LNCAP (cell line): Measurements from ENCODE around the gene ZBTB37.

Experiments used
- TF ChIP-seq, protein P1 (sequence below): fragments of 450-650 bp; IDR thresholded peaks from 2 replicates; pipeline ENCODE4 v1.5.1; 2017; ENCODE audit warnings: mild to moderate bottlenecking

ZBTB37 gene

DNA sequence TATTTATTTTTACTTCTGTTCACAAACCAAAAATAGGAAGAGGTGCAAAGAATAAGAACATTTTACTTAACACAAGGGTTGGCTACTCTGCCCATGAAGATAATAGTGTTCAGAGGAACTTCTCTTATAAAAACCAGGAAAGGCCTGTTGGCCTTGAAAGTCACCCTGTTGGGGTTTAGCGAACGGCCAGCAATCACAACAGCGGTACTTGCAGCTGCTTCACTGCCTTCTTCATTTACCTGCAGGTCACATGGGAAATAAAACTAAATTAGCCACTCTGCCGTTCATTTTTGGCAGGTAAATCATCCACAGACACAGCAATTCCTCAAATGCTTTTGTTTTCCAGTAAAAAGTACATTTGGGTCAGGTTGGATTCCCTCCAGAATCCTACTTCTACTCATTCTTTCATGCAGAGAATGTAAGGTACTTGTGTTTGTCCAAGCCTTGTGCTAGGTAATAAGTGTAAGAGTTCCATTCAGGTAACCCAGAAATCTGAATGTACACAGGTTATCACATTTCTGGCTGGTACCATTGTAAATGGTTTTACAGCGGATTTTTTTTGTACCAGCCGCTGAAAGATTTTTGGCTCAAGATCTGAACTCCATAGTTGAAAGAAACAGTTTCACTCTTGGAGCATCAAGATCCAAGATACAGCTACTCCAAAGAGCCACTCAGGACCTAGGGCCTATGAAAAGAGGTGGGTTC, 35.8 kb downstream of the ZBTB37 start:
- TF ChIP-seq, protein P1, sequence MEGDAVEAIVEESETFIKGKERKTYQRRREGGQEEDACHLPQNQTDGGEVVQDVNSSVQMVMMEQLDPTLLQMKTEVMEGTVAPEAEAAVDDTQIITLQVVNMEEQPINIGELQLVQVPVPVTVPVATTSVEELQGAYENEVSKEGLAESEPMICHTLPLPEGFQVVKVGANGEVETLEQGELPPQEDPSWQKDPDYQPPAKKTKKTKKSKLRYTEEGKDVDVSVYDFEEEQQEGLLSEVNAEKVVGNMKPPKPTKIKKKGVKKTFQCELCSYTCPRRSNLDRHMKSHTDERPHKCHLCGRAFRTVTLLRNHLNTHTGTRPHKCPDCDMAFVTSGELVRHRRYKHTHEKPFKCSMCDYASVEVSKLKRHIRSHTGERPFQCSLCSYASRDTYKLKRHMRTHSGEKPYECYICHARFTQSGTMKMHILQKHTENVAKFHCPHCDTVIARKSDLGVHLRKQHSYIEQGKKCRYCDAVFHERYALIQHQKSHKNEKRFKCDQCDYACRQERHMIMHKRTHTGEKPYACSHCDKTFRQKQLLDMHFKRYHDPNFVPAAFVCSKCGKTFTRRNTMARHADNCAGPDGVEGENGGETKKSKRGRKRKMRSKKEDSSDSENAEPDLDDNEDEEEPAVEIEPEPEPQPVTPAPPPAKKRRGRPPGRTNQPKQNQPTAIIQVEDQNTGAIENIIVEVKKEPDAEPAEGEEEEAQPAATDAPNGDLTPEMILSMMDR = no peak

DNA sequence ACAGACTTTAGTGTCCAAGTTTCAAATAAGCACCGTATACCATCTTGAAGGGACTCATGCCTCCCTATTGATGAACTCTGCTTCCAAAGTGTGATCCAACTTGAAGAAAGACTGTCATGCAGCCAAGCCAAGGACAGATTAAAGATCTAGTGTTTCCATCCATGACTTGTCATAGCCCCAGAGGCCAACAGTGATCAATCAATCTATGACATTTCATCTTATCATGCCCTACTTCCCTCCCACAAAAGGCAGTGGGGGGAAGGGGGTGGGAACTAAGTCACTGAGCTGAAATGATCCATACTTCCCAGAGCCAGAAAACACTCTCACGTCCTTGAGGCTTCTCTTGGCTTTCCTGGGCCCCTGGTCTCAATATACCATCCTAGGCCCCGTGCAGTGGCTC, 44.9 kb downstream of the ZBTB37 start:
- TF ChIP-seq, protein P1 = no peak

DNA sequence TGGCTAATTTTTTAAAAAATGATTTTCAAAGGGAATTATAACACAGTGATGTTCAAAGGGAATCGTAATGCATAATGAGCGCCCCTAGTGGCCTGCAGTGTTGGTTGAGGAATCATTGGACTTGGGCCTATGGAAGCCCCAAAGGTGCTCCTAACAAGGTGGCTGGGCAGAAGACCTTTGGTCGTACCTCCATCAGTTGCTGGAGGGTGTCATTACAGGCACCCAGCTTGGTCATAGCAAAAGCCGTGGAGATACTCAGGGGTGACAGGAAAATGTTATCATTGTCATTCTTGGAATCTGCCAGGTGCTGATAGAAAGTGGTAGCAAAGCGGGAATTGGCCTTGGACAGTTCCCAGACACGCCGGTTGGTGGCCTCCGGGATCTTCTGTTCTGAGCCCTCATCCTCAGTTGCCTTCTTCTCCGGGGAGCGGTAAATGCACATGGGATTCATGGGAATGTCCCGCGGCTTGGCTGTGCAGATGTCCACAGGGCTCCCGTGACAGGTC, 46.2 kb downstream of the ZBTB37 start:
- TF ChIP-seq, protein P1 = peak; percentile 79

- TF ChIP-seq, protein P1 = no peak
These were observed 47.4 kb downstream of the ZBTB37 start for GRCh38 chr1:173915596-173915995.

DNA sequence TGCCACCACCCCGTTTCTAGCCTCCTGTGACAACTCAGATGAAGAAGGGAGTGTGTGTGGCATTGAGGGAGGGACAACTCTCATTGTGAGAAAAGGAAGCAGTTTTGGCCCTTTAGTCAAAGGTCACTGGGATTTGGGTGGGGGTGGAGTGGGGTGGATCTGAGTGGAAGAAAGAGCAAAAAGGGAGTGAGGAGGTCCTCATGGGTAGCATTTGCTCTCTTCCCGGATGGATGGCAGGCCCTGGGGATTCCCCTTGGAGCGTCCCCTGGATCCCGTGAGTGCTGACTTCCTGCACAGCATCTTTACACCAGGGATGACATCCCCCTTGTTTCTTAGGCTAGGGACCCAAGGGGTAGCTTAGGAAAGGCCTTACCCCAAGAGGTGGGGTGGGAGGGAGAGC, 48.5 kb downstream of the ZBTB37 start:
- TF ChIP-seq, protein P1 = no peak

GRCh38 chr1:173917149-173917548, 49.0 kb downstream of the ZBTB37 start, which contains the start of gene SERPINC1:
SERPINC1 (minus strand) TSS chr1:173917327; CDS start chr1:173917259, 68 bp downstream.
- TF ChIP-seq, protein P1 = no peak

- TF ChIP-seq, protein P1 = no peak
These were observed 49.7 kb downstream of the ZBTB37 start for GRCh38 chr1:173917635-173918493.
